Pancreas (tissue), 10 donors: ENCODE measurements around the gene MATK. TPM values are rescaled to one million over a fixed set of nuclear protein-coding genes. Genes with fewer than 3 reads are reported as not detected.

Experiments used
- ATAC-seq, 4 donors: fragments of 200-7000 bp; cut with Tn5 transposase; one replicate each; pipeline versions ENCODE4 v1.8.0 to v1.9.1; 2020; ENCODE audit warnings: mild to moderate bottlenecking in 4 of 4, moderate library complexity in 4 of 4
- DNase-seq, 6 donors: peaks; one replicate each; pipeline ENCODE4 v3.0.0-alpha.2; 2020
- FAIRE-seq: peaks from 2 replicates; lab custom pipeline; 2012; peaks lifted over from hg19 to GRCh38; lab: Jason Lieb, UNC
- H3K27ac ChIP-seq, 4 donors: fragments of 200-600 bp; sonication (generic); 1 replicate in 3 of 4; 2 replicates in 1 of 4; pipeline versions ENCODE4 v1.5.0 to v1.8.0; 2020
- H3K27me3 ChIP-seq, 4 donors: fragments of 200-600 bp; one replicate each; pipeline ENCODE4 v1.8.0; 2021
- H3K36me3 ChIP-seq, 3 donors: fragments of 200-600 bp; sonication (generic) in 1 of 3; one replicate each; pipeline versions ENCODE4 v1.5.0 to v1.8.0; 2020 to 2021
- H3K4me1 ChIP-seq, 3 donors: fragments of 200-600 bp; one replicate each; pipeline ENCODE4 v1.8.0; 2021
- H3K4me3 ChIP-seq, 4 donors: fragments of 200-600 bp; sonication (generic) in 2 of 4; one replicate each; pipeline versions ENCODE4 v1.5.0 to v1.8.0; 2020 to 2021
- H3K9me3 ChIP-seq, 4 donors: fragments of 200-600 bp; one replicate each; pipeline ENCODE4 v1.8.0; 2021
- WGBS, 2 donors: extraction: QIAGEN DNeasy Blood & Tissue Kit; methylation state at CpG; one replicate each; pipeline ENCODE4 v1.1.7; 2013; 5-methylcytosine and 5-hydroxymethylcytosine counted together
- intact Hi-C, 3 donors: fragments of 100-400 bp; cut with DNase I; formaldehyde crosslinking; loops; one replicate each; pipeline versions ENCODE4 v1.11.1 to v1.14.2; 2022
- polyA plus RNA-seq, 2 donors: library from polyadenylated mRNA; stranded (reverse); fragments of 200-250 nt; gene quantifications; one replicate each; pipeline ENCODE4 v1.2.3, GENCODE V29; 2013
- total RNA-seq, 6 donors: library from RNA; stranded (reverse); fragmentation: NEBNext Ultra II Directional in 4 of 6; extraction: Animal tissue kit (Norgen Biotek cat#: 25700) in 4 of 6; gene quantifications; one replicate each; pipeline versions ENCODE4 v1.2.1 to v1.2.4, GENCODE V29; 2021 to 2023
- TF ChIP-seq, protein P1 (sequence below), 4 donors: fragments of 200-600 bp; sonication (generic) in 3 of 4; IDR thresholded peaks; one replicate each; pipeline versions ENCODE4 v1.5.0 to v1.8.0; 2021; ENCODE audit warnings: antibody characterized with exemption in 4 of 4
- donor health status: healthy with polysubstance abuse.
- donor health status: DM: no; HTN: no; CAD: no; lungs with moderate emphysema.
- donor health status: DM: no; HTN: no; CAD: no.
- donor health status: control.
- donor health status: control.
- donor health status: Bipolar disorder and iron deficiency.
- donor health status: DM: yes; HTN: yes; CAD: no.
- donor health status: DM: no; HTN: no; CAD: no.
- donor health status: DM: no; HTN: no; CAD: no.
- donor health status: DM: yes; HTN: yes; CAD: no.

The MATK gene
- total and polyA plus RNA-seq, 8 donors, result 0.69 to 3.9 (median 1.7) TPM; not detected in 2

DNA sequence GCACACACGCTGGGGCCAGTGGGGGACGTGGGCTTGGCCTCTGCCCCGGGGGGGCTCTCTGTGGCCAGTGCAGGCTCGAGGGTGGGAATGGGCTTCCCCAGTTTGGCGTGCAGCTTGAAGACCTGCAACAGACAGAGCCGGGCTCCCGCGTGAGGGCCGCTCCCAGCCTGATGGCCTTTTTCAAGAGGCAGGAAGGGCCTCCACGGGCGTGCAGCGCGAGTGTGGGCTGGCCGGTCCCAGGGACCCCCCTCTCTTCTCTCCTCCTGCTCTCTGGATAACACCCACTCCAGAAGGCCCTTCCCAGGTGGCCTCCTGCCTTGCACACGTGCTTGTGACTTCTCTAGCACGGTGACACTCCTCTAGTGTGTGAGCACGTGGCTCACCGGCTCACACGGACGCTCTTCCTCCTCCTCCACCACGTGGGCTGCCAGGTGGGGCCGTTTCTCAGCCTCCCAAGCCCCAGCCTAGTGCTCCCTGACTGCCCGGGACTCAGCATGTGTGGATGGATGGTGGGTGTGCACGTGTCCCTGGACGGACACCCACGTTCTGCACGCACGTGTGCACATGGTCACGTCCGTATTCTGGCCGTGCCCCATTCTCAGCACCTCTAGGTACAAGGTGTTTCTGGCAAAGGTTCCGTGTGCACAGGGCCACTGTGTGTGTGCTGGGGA lies 39.2 kb upstream of the MATK start:
- H3K27ac ChIP-seq, result no peak overlapping the region
- WGBS, 2 donors, result 50 to 58% methylated on average over 32 of the region's 32 CpGs
- DNase-seq (peak in 1 of 6 donors; percentile 52), FAIRE-seq (no peak), ATAC-seq (no peak)
- no peaks in the 10 kb centered on the region for H3K27me3 ChIP-seq
- H3K4me1 ChIP-seq, result no peaks in the 10 kb centered on the region
- no peak overlapping the region for H3K4me3 ChIP-seq
- intact Hi-C loops, result no loop called here
- H3K9me3 ChIP-seq, result no peaks in the 10 kb centered on the region
- no peaks in the 10 kb centered on the region for H3K36me3 ChIP-seq
- TF ChIP-seq, protein P1, sequence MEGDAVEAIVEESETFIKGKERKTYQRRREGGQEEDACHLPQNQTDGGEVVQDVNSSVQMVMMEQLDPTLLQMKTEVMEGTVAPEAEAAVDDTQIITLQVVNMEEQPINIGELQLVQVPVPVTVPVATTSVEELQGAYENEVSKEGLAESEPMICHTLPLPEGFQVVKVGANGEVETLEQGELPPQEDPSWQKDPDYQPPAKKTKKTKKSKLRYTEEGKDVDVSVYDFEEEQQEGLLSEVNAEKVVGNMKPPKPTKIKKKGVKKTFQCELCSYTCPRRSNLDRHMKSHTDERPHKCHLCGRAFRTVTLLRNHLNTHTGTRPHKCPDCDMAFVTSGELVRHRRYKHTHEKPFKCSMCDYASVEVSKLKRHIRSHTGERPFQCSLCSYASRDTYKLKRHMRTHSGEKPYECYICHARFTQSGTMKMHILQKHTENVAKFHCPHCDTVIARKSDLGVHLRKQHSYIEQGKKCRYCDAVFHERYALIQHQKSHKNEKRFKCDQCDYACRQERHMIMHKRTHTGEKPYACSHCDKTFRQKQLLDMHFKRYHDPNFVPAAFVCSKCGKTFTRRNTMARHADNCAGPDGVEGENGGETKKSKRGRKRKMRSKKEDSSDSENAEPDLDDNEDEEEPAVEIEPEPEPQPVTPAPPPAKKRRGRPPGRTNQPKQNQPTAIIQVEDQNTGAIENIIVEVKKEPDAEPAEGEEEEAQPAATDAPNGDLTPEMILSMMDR (IDR thresholded peaks at IDR 0.05), result no peak

DNA sequence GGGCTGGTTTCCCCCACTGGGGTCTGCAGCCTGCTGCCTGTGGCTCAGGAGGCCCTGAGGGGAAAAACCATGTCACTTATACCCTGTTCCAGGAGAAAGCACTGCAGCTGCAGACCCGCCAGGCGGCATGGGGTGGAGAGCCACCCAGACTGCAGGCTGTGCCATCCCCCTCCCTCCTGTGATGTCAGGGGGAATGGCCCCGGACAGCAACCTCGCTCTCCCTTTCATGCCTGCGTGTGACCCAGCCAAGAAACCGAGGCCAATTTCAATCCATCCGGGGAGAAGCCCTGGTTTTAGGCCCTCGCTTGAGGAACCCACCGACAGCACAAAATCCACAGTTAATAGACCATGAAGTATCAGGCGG lies 37.2 kb upstream of the MATK start:
- intact Hi-C loops, result loop anchor here in 1 of 3 donors (5.0 kb wide), 1 partner anchor 156 kb away; no protein-coding TSS in a partner anchor
- ATAC-seq (no peak), FAIRE-seq (no peak), DNase-seq (no peak)
- Histone ChIP-seq H3K27ac (no peak overlapping the region), H3K4me1 (no peaks in the 10 kb centered on the region), H3K36me3 (no peaks in the 10 kb centered on the region), H3K27me3 (no peaks in the 10 kb centered on the region), H3K9me3 (no peaks in the 10 kb centered on the region), H3K4me3 (no peak overlapping the region)
- WGBS, 2 donors, result 69 to 78% methylated on average over 10 of the region's 10 CpGs
- TF ChIP-seq, protein P1 (IDR thresholded peaks at IDR 0.05), result no peak

DNA sequence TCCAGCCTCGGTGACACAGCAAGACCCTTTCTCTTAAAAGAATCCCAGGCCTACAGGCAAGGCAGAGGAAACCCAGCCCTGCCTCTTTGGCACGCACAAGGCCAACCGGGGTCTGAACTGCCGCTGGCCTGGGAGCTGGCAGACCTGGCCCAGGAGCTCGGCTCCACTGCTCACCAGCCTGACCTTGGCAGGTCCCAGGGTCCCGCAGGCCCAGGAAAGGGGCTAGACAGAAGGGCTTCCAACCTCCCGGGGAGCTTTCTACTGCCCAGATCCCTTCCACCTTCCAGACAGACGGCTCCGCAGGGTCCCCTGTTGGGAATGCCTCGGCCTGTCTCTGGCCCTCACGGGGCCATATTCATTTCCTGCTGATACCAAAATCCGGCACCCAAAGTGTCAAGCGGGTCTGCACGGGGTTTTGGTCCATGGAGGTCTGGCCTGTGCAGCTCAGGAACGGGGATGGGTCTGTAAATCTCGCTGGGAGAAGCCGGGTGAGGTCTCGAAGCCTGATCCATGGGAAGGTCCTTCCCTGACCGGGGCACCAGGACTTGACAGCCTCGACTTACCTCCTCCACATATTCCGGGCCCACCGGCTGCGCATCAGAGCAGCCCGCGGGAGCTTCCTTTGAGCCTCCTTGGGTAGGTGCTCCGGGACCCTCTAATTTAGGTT lies 36.6 kb upstream of the MATK start:
- intact Hi-C loops, result loop anchor here in 1 of 3 donors (5.0 kb wide), 1 partner anchor 156 kb away; no protein-coding TSS in a partner anchor
- H3K27me3 ChIP-seq, result no peaks in the 10 kb centered on the region
- H3K36me3 ChIP-seq, result no peaks in the 10 kb centered on the region
- TF ChIP-seq, protein P1 (IDR thresholded peaks at IDR 0.05), result no peak
- no peak for FAIRE-seq
- H3K27ac ChIP-seq, result no peak overlapping the region
- 64 to 80% methylated on average over 26 of the region's 26 CpGs for WGBS, 2 donors
- no peak overlapping the region for H3K4me3 ChIP-seq
- H3K9me3 ChIP-seq, result no peaks in the 10 kb centered on the region
- peak in 1 of 6 donors; percentile 59 for DNase-seq
- H3K4me1 ChIP-seq, result no peaks in the 10 kb centered on the region
- no peak for ATAC-seq

DNA sequence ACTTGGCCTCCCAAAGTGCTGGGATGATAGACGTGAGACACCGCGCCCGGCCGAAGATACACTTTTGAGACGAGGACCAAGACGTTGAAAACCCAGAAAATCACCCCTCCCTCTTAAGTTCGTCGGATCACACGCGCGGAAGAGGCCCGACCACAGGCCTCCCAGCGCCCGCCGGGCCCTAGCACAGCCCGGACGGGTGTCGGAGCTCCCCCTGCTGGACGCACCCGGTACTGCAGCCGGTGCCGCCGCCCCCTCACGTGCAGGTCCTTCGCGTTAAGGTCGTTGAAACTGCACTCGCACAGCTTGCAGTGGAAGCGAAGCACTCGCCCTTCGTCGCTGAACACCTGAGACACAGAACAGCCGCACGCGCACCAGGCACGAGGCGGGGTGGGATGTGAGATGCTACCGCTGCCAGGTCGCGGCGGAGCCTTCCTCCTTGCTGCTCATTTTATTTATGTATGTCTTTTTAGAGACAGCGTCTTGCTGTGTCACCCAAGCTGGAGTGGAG lies 35.7 kb upstream of the MATK start:
- TF ChIP-seq, protein P1 (IDR thresholded peaks at IDR 0.05), result peak; percentile 96 to 99 (median 98)
- no peaks in the 10 kb centered on the region for H3K27me3 ChIP-seq
- DNase-seq (peak in 5 of 6 donors; percentile 34 to 92 (median 65)), FAIRE-seq (no peak), ATAC-seq (peak; percentile 69 to 93 (median 85))
- no peak overlapping the region for H3K27ac ChIP-seq
- no peaks in the 10 kb centered on the region for H3K9me3 ChIP-seq
- no peaks in the 10 kb centered on the region for H3K36me3 ChIP-seq
- 16% methylated on average over 43 of the region's 43 CpGs for whole genome bisulfite sequencing, 2 donors
- no peaks in the 10 kb centered on the region for H3K4me1 ChIP-seq
- no peak overlapping the region for H3K4me3 ChIP-seq
- intact Hi-C loops, result loop anchor here in 1 of 3 donors (5.0 kb wide), 1 partner anchor 155 kb away; no protein-coding TSS in a partner anchor
